Trophoblast cell (in vitro differentiated cells and primary cell): ENCODE measurements around the gene VAPB.

ENCODE experiments used
- DNase-seq, 2 donors: peaks; one replicate each; pipeline ENCODE4 v3.0.0-alpha.2; 2016
- H2AFZ ChIP-seq: 2 replicates; pipeline ENCODE4 v1.6.1; 2013; ENCODE audit warnings: low read length, moderate library complexity, mild to moderate bottlenecking; ENCODE audit not compliant: insufficient read depth, poor library complexity
- H2AK5ac ChIP-seq: 2 replicates; pipeline ENCODE4 v1.6.1; 2013; ENCODE audit warnings: mild to moderate bottlenecking, low read length
- H2BK120ac ChIP-seq: 2 replicates; pipeline ENCODE4 v1.6.1; 2013; ENCODE audit warnings: low read length, mild to moderate bottlenecking, moderate library complexity; ENCODE audit not compliant: insufficient read depth, poor library complexity
- H2BK12ac ChIP-seq: 2 replicates; pipeline ENCODE4 v1.6.1; 2013; ENCODE audit warnings: mild to moderate bottlenecking, low read length, moderate library complexity
- H2BK5ac ChIP-seq: 2 replicates; pipeline ENCODE4 v1.6.1; 2013; ENCODE audit warnings: low read length, low read depth, moderate library complexity, mild to moderate bottlenecking; ENCODE audit not compliant: poor library complexity
- H3K14ac ChIP-seq: 2 replicates; pipeline ENCODE4 v1.6.1; 2013; ENCODE audit warnings: mild to moderate bottlenecking, low read length
- H3K18ac ChIP-seq: 2 replicates; pipeline ENCODE4 v1.6.1; 2013; ENCODE audit warnings: mild to moderate bottlenecking, low read length
- H3K23ac ChIP-seq: 2 replicates; pipeline ENCODE4 v1.6.1; 2013; ENCODE audit warnings: low read length
- H3K27ac ChIP-seq: 2 replicates; pipeline ENCODE4 v1.5.1; 2013; ENCODE audit warnings: low read depth, mild to moderate bottlenecking, inconsistent platforms, low read length, moderate library complexity
- H3K27me3 ChIP-seq: 2 replicates; pipeline ENCODE4 v1.6.1; 2013; ENCODE audit warnings: inconsistent platforms, mild to moderate bottlenecking, low read length, moderate library complexity; ENCODE audit not compliant: insufficient read depth
- H3K36me3 ChIP-seq, 2 experiments: 1 replicate in 1 of 2; 2 replicates in 1 of 2; pipeline ENCODE4 v1.6.1; 2013; ENCODE audit warnings: low read length in 2 of 2, mild to moderate bottlenecking in 2 of 2, moderate library complexity in 1 of 2; ENCODE audit not compliant: insufficient read depth in 2 of 2, control insufficient read depth in 1 of 2
- H3K4ac ChIP-seq: 2 replicates; pipeline ENCODE4 v1.6.1; 2013; ENCODE audit warnings: low read depth, mild to moderate bottlenecking, low read length, moderate library complexity
- H3K4me1 ChIP-seq, 2 experiments: 1 replicate in 1 of 2; 2 replicates in 1 of 2; pipeline ENCODE4 v1.6.1; 2013; ENCODE audit warnings: low read length in 2 of 2, mild to moderate bottlenecking in 2 of 2, moderate library complexity in 1 of 2; ENCODE audit not compliant: insufficient read depth in 2 of 2, control insufficient read depth in 1 of 2
- H3K4me2 ChIP-seq: 2 replicates; pipeline ENCODE4 v1.6.1; 2013; ENCODE audit warnings: inconsistent platforms, mild to moderate bottlenecking, low read length, moderate library complexity
- H3K4me3 ChIP-seq: 2 replicates; pipeline ENCODE4 v1.5.1; 2013; ENCODE audit warnings: mild to moderate bottlenecking, low read depth, low read length, inconsistent platforms
- H3K79me1 ChIP-seq: one replicate; pipeline ENCODE4 v1.6.1; 2013; ENCODE audit warnings: low read length
- H3K79me2 ChIP-seq: 2 replicates; pipeline ENCODE4 v1.6.1; 2013; ENCODE audit warnings: low read length, mild to moderate bottlenecking; ENCODE audit not compliant: control insufficient read depth, insufficient read depth, poor library complexity
- H3K9ac ChIP-seq: 2 replicates; pipeline ENCODE4 v1.6.1; 2013; ENCODE audit warnings: mild to moderate bottlenecking, low read length
- H3K9me3 ChIP-seq: 2 replicates; pipeline ENCODE4 v1.6.1; 2013; ENCODE audit warnings: low read depth, mild to moderate bottlenecking, control low read depth, inconsistent platforms, low read length; ENCODE audit not compliant: insufficient read depth
- H4K12ac ChIP-seq: 2 replicates; pipeline ENCODE4 v1.6.1; 2013; ENCODE audit warnings: low read depth, mild to moderate bottlenecking, low read length, moderate library complexity
- H4K8ac ChIP-seq: 2 replicates; pipeline ENCODE4 v1.6.1; 2013; ENCODE audit warnings: low read depth, mild to moderate bottlenecking, low read length, moderate library complexity
- H4K91ac ChIP-seq: one replicate; pipeline ENCODE4 v1.6.1; 2013; ENCODE audit warnings: low read depth, mild to moderate bottlenecking, low read length, moderate library complexity
- WGBS: extraction: QIAGEN DNeasy Blood & Tissue Kit; methylation state at CpG from one replicate; pipeline ENCODE4 v1.1.7; 2013; ENCODE audit warnings: missing lambda C conversion rate; ENCODE audit not compliant: insufficient read length, insufficient coverage; ENCODE audit errors: extremely low coverage; 5-methylcytosine and 5-hydroxymethylcytosine counted together

Gene VAPB

DNA sequence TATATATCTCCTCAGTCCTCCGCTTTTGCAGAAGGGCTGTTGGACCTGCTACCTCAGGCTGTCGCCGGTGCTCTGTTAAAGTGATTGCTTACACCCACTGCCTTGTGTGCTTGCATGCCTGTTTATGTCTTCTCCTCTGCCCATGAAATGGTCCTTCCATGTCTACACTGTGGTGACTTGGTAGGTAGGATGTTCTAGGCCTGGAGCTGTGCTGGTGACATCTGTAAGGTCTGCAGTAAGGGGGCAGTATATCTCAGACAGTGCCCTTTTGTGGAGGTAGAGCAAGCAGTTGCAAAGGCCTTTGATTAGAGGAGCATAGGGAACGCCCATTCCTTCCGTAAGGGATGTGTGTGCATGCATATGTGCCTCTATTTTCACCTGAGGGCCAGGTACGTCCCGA is 40.3 kb downstream of the VAPB start:
- Histone ChIP-seq H4K8ac (no peak overlapping the region), H3K27me3 (no peaks in the 10 kb centered on the region), H4K12ac (no peak overlapping the region), H3K4ac (no peak overlapping the region), H3K9me3 (peaks cover 1% of the 10 kb centered on the region), H2AFZ (no peak overlapping the region), H3K9ac (no peak overlapping the region), H3K18ac (no peak overlapping the region), H3K4me3 (no peak overlapping the region), H4K91ac (no peak overlapping the region), H3K27ac (no peak overlapping the region), H3K79me1 (no peaks in the 10 kb centered on the region), H3K36me3 (peaks cover 0 to 3% of the 10 kb centered on the region in 2 experiments), H3K79me2 (no peaks in the 10 kb centered on the region), H2AK5ac (no peak overlapping the region), H3K4me1 (peaks cover 0 to 3% of the 10 kb centered on the region in 2 experiments), H2BK5ac (no peak overlapping the region), H3K4me2 (no peak overlapping the region), H2BK120ac (no peak overlapping the region), H2BK12ac (no peak overlapping the region), H3K23ac (no peak overlapping the region), H3K14ac (no peak overlapping the region)
- no peak for DNase-seq
- no CpG with 5 or more reads among the region's 7 CpGs for WGBS

DNA sequence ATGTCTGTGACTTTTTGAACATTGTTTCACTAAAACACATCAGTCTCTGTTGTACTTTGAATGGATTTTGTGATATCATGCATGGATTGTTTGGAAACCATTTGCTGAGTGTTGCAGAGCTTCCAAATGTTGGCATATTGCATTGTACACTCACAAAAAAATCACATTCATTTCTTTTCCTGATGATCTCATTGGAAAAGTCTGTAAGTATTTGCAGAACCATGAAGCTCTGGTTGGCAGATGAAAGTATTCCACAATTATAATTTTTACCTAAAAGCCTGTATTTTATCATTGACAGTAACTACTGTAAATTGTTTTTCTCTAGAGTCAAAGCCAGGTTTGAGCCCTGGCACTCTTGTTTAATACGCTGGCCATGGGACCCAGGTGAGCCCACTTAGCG is 42.1 kb downstream of the VAPB start:
- Histone ChIP-seq H2AFZ (no peak overlapping the region), H4K91ac (no peak overlapping the region), H3K79me1 (no peaks in the 10 kb centered on the region), H3K27ac (no peak overlapping the region), H3K27me3 (no peaks in the 10 kb centered on the region), H3K36me3 (peaks cover 0 to 3% of the 10 kb centered on the region in 2 experiments), H2BK5ac (no peak overlapping the region), H3K14ac (no peak overlapping the region), H3K9ac (no peak overlapping the region), H4K12ac (no peak overlapping the region), H3K4me2 (no peak overlapping the region), H2AK5ac (no peak overlapping the region), H3K23ac (no peak overlapping the region), H4K8ac (no peak overlapping the region), H3K79me2 (no peaks in the 10 kb centered on the region), H3K9me3 (peaks cover 1% of the 10 kb centered on the region), H3K18ac (no peak overlapping the region), H3K4me3 (no peak overlapping the region), H2BK12ac (no peak overlapping the region), H3K4me1 (peaks cover 0 to 3% of the 10 kb centered on the region in 2 experiments), H3K4ac (no peak overlapping the region), H2BK120ac (no peak overlapping the region)
- no peak for DNase-seq
- WGBS = no CpG with 5 or more reads among the region's 2 CpGs

DNA sequence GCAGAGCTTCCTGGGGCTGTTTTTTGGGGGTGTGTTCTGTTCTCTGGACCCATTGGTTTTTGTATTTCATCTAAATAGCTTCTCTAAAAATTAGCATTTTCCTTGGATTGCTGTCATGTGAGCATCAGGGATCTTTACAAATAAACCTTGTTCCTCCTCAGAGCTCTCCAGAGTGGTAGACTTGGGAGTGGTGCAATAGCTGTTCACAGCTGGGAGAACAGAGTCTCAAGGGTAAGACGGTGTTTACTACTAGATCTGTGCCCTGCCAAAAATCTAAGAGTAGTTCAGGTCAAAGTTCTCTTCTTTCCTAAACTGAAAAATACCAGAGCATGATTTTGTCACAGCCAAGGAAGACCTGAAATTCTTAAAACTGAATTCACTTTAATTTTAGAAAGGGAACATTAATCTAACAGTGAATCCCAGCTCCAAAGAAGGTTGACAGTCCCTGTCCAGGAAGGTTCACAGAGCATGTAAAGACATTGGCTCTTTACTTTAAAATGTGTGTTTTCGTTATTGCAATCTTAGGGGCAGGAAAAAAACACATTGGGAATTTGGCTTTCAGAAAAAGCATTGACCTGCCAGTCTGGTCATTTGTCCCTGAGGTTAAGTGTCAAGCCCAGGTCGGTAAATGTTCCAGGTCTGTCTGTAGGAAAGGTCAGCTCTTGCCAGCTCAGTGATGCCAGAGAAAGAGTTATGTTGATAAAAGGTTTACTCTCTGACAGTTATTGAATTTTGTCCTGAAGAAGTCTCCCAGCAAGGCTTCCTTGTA is 43.3 kb downstream of the VAPB start:
- H3K27ac ChIP-seq = no peak overlapping the region
- H3K9me3 ChIP-seq = no peaks in the 10 kb centered on the region
- H3K14ac ChIP-seq = no peak overlapping the region
- H3K9ac ChIP-seq = no peak overlapping the region
- H2BK5ac ChIP-seq = no peak overlapping the region
- DNase-seq = no peak
- no peak overlapping the region for H2AK5ac ChIP-seq
- H3K4me2 ChIP-seq = no peak overlapping the region
- H3K36me3 ChIP-seq = peaks cover 0 to 3% of the 10 kb centered on the region in 2 experiments
- WGBS = no CpG with 5 or more reads among the region's 3 CpGs
- no peak overlapping the region for H2AFZ ChIP-seq
- H4K91ac ChIP-seq = no peak overlapping the region
- H3K4me1 ChIP-seq = peaks cover 0 to 3% of the 10 kb centered on the region in 2 experiments
- no peaks in the 10 kb centered on the region for H3K27me3 ChIP-seq
- no peak overlapping the region for H2BK12ac ChIP-seq
- no peak overlapping the region for H4K8ac ChIP-seq
- H3K18ac ChIP-seq = no peak overlapping the region
- H3K79me1 ChIP-seq = no peaks in the 10 kb centered on the region
- no peak overlapping the region for H3K4me3 ChIP-seq
- no peaks in the 10 kb centered on the region for H3K79me2 ChIP-seq
- H4K12ac ChIP-seq = no peak overlapping the region
- no peak overlapping the region for H3K4ac ChIP-seq
- H2BK120ac ChIP-seq = no peak overlapping the region
- no peak overlapping the region for H3K23ac ChIP-seq

DNA sequence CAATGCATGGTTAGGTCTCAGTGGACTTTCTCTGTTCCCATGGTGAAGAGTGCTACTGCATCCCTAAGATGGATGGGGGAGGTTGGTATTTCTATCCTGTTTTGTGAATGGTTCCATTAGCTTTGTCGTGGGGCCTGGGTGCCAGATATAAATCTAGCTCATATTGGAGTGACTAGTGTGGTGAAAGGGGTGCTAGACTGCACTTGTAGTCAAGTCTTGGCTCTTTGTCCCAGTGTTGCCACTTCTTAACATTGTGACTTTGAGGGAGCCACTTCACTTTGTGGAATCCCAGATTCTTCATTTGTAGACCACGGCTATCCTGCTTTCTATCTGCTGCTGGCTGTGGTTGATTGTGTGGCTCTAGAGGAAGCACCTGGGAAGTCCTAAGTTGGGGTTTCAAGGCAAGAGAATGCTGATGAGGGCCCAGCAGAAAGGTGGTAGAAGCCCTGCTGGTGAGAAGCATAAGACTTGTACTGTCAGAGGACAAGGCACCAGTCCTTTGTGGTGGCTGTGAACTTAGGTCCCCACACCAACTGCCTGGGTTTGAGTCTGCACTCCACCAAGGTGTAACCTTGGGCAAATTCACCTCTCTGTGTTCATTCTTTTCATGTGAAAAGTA is 44.1 kb downstream of the VAPB start:
- no peak overlapping the region for H3K4me3 ChIP-seq
- H3K4me2 ChIP-seq = no peak overlapping the region
- no peaks in the 10 kb centered on the region for H3K9me3 ChIP-seq
- H3K27me3 ChIP-seq = no peaks in the 10 kb centered on the region
- peak overlapping the region; percentile 5 for H3K4ac ChIP-seq
- no peak overlapping the region for H2BK12ac ChIP-seq
- no peaks in the 10 kb centered on the region for H3K79me2 ChIP-seq
- H3K36me3 ChIP-seq = peaks cover 0 to 5% of the 10 kb centered on the region in 2 experiments
- H4K8ac ChIP-seq = no peak overlapping the region
- H4K12ac ChIP-seq = no peak overlapping the region
- no peak overlapping the region for H4K91ac ChIP-seq
- no peak overlapping the region for H2BK120ac ChIP-seq
- peaks cover 0 to 3% of the 10 kb centered on the region in 2 experiments for H3K4me1 ChIP-seq
- no peak for DNase-seq
- no peaks in the 10 kb centered on the region for H3K79me1 ChIP-seq
- H3K27ac ChIP-seq = no peak overlapping the region
- H3K9ac ChIP-seq = no peak overlapping the region
- no peak overlapping the region for H2BK5ac ChIP-seq
- H3K23ac ChIP-seq = no peak overlapping the region
- no peak overlapping the region for H3K14ac ChIP-seq
- no peak overlapping the region for H2AFZ ChIP-seq
- H2AK5ac ChIP-seq = no peak overlapping the region
- H3K18ac ChIP-seq = no peak overlapping the region
- no CpG with 5 or more reads among the region's 2 CpGs for WGBS
